NB4 (cell line): ENCODE measurements around the gene ZKSCAN5.

Source experiments
- DNase-seq: peaks from one replicate; pipeline ENCODE4 v3.0.0; 2010; ENCODE audit warnings: low read depth
- H3K4me3 ChIP-seq: one replicate; pipeline ENCODE4 v1.5.1; 2011; ENCODE audit warnings: mild to moderate bottlenecking, low read depth, low read length, moderate library complexity
- CTCF ChIP-seq: IDR thresholded peaks from one replicate; pipeline ENCODE4 v1.5.1; 2012; ENCODE audit warnings: low read depth, low read length
- MYC ChIP-seq: IDR thresholded peaks from 2 replicates; pipeline ENCODE4 v1.6.1; 2011; ENCODE audit warnings: low read depth, low read length
- POLR2A ChIP-seq: IDR thresholded peaks from 2 replicates; pipeline ENCODE4 v1.6.1; 2011; ENCODE audit warnings: mild to moderate bottlenecking; ENCODE audit not compliant: insufficient read length; ENCODE audit errors: extremely low read depth
- TF ChIP-seq, protein P1 (sequence below): IDR thresholded peaks from 2 replicates; pipeline ENCODE4 v1.6.1; 2011; ENCODE audit warnings: low read depth, low read length

Gene ZKSCAN5

GRCh38 chr7:99504603-99505323, at the start of gene ZKSCAN5:
TSS of gene ZKSCAN5 (plus strand) at chr7:99504662. CDS start at chr7:99506045, 1,383 bp downstream.
- TF ChIP-seq CTCF (no peak), MYC (peak; percentile 80), POLR2A (peak; percentile 89)
- TF ChIP-seq, protein P1, sequence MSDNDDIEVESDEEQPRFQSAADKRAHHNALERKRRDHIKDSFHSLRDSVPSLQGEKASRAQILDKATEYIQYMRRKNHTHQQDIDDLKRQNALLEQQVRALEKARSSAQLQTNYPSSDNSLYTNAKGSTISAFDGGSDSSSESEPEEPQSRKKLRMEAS = peak; percentile 81
- H3K4me3 ChIP-seq = peak within 1 kb of the TSS; percentile 97
- peak; percentile 99 for DNase-seq

GRCh38 chr7:99455874-99456273, 48.6 kb upstream of the ZKSCAN5 start:
- TF ChIP-seq CTCF = no peak
- no peak for TF ChIP-seq MYC
- TF ChIP-seq POLR2A = peak; percentile 17
- TF ChIP-seq, protein P1 = no peak
- DNase-seq = no peak
- H3K4me3 ChIP-seq = no peak overlapping the region

DNA sequence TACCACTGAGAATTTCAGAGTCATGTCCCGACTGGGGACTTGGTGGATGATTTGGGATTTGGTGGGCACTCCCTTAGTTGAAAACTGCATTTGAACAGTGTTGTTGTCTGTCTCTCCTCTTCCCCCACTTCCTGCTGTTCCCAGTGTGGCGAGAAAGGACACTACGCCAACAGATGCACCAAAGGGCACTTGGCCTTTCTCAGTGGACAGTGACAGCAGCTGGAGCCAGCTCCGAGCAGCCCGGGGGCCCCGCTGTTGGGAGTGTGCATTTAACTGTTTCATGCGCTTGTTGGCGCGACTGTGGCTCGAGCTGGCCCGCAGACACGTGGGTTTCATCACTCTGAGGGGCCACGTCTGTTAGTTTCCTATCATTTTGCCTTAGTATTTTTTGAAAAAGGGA, 48.2 kb upstream of the ZKSCAN5 start:
- H3K4me3 ChIP-seq = no peak overlapping the region
- DNase-seq = no peak
- TF ChIP-seq POLR2A = no peak
- no peak for TF ChIP-seq CTCF
- no peak for TF ChIP-seq MYC
- TF ChIP-seq, protein P1 = no peak

DNA sequence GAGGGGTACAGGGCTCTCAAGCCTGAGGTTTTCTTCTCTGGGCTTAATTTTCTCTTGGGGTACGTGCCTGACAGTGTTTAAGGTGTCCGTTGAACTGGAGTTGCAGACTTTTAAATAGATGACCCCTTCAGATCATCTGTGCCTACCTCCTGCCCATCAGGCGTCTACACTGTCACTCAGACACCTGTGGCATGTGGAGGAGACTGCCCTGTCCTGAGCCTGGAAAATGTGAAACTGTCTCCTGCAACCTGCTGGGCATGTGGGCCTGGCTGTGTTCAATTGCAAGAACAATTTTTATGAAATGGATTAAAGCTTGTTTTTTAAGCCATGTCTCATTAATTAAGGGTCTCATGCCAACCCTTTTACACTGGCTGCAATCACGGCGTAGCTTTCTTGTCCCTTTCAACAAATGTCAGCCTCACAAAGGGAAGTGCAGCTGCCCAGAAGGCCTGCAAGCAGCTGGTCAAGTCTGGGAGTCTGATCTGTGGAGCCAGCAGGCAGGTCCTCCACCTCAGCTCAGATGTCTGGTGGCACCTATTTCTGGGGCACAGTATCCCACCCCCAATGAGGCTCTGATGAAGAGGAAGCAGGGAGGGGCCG, 47.3 kb upstream of the ZKSCAN5 start:
- no peak for DNase-seq
- TF ChIP-seq, protein P1 = no peak
- TF ChIP-seq CTCF = no peak
- H3K4me3 ChIP-seq = no peak overlapping the region

GRCh38 chr7:99457650-99458493, 46.6 kb upstream of the ZKSCAN5 start:
- no peak for DNase-seq
- no peak overlapping the region for H3K4me3 ChIP-seq
- no peak for TF ChIP-seq CTCF
- TF ChIP-seq POLR2A = no peak
- no peak for TF ChIP-seq MYC
- TF ChIP-seq, protein P1 = no peak
